Stimulated activated CD4-positive, alpha-beta T cell treated with anti-CD3 and anti-CD28 coated beads, Interleukin-2, amount 100 ng/mL, for 48 hours (primary cell): ENCODE data around the gene PNMT.
"Not testable (repeated sequence)": the region's sequence is repeated elsewhere in the genome, so short reads cannot be mapped to it uniquely, and the experiment has no call there.

Source experiments
- DNase-seq, 2 donors: peaks; one replicate each; pipeline ENCODE4 v3.0.0-alpha.2; 2020

The PNMT gene

GRCh38 chr17:39696731-39697130 lies 28.5 kb downstream of the PNMT start:
- DNase-seq: no peak

GRCh38 chr17:39697961-39698360 lies 29.7 kb downstream of the PNMT start:
- no peak for DNase-seq

GRCh38 chr17:39699157-39699817 lies 31.0 kb downstream of the PNMT start:
- DNase-seq: not testable (repeated sequence)

GRCh38 chr17:39699818-39700147 lies 31.5 kb downstream of the PNMT start, which contains the start of gene ERBB2:
TSS of gene ERBB2 (plus strand) at chr17:39700064. CDS start at chr17:39700239, 175 bp downstream.
- no peak for DNase-seq

GRCh38 chr17:39700148-39700987 lies 32.1 kb downstream of the PNMT start:
- no peak for DNase-seq

- no peak for DNase-seq
Measured at GRCh38 chr17:39701012-39701783, 32.9 kb downstream of the PNMT start.

- DNase-seq: no peak
Measured at GRCh38 chr17:39701784-39702422, 33.6 kb downstream of the PNMT start.

GRCh38 chr17:39702901-39703893 lies 34.9 kb downstream of the PNMT start:
- no peak for DNase-seq

- DNase-seq: no peak
Measured at GRCh38 chr17:39703913-39704312, 35.7 kb downstream of the PNMT start.

- DNase-seq: no peak
Measured at GRCh38 chr17:39704821-39705551, 36.7 kb downstream of the PNMT start.

- no peak for DNase-seq
Measured at GRCh38 chr17:39705786-39706348, 37.6 kb downstream of the PNMT start.

GRCh38 chr17:39706383-39706782 lies 38.1 kb downstream of the PNMT start:
- DNase-seq: no peak

GRCh38 chr17:39706921-39707337 lies 38.7 kb downstream of the PNMT start:
- DNase-seq: no peak

GRCh38 chr17:39709319-39709997 lies 41.2 kb downstream of the PNMT start:
- no peak for DNase-seq

GRCh38 chr17:39709998-39710964 lies 42.0 kb downstream of the PNMT start:
- no peak for DNase-seq

- not testable (repeated sequence) for DNase-seq
Measured at GRCh38 chr17:39711071-39711470, 42.8 kb downstream of the PNMT start.

GRCh38 chr17:39711851-39712250 lies 43.6 kb downstream of the PNMT start:
- no peak for DNase-seq

- no peak for DNase-seq
Measured at GRCh38 chr17:39714234-39714633, 46.0 kb downstream of the PNMT start.
